Endothelial cell of umbilical vein (primary cell): ENCODE data around the gene ATR.

Experiments used
- CTCF ChIP-seq, 2 donors: IDR thresholded peaks; 1 replicate in 1 of 2; 2 replicates in 1 of 2; pipeline ENCODE4 v1.5.1; 2011; ENCODE audit warnings: low read length in 2 of 2, mild to moderate bottlenecking in 2 of 2, moderate library complexity in 2 of 2, control low read depth in 1 of 2, inconsistent platforms in 1 of 2, low read depth in 1 of 2; ENCODE audit not compliant: insufficient read depth in 1 of 2; ENCODE audit errors: extremely low read depth in 1 of 2
- EZH2 ChIP-seq: IDR thresholded peaks from 2 replicates; pipeline ENCODE4 v1.6.1; 2012; ENCODE audit warnings: borderline replicate concordance, low read depth, mild to moderate bottlenecking, moderate library complexity, low read length, inconsistent platforms; ENCODE audit not compliant: severe bottlenecking
- FOS ChIP-seq: IDR thresholded peaks from 2 replicates; pipeline ENCODE4 v1.6.1; 2011; ENCODE audit warnings: mild to moderate bottlenecking, low read length, moderate library complexity, borderline replicate concordance; ENCODE audit not compliant: insufficient read depth
- GATA2 ChIP-seq: IDR thresholded peaks from 2 replicates; pipeline ENCODE4 v1.7.0; 2011; ENCODE audit warnings: low read depth, mild to moderate bottlenecking, moderate library complexity, mixed read lengths, low read length; ENCODE audit not compliant: insufficient read length, insufficient read depth
- JUN ChIP-seq: IDR thresholded peaks from 2 replicates; pipeline ENCODE4 v1.6.1; 2011; ENCODE audit warnings: borderline replicate concordance, low read depth; ENCODE audit not compliant: insufficient read length, insufficient read depth
- POLR2A ChIP-seq: IDR thresholded peaks from 2 replicates; pipeline ENCODE4 v1.6.1; 2012; ENCODE audit warnings: low read depth, mild to moderate bottlenecking, control low read depth, low read length
- POLR2AphosphoS5 ChIP-seq: IDR thresholded peaks from 2 replicates; pipeline ENCODE4 v1.6.1; 2012; ENCODE audit warnings: low read depth, mild to moderate bottlenecking, control low read depth, low read length, moderate library complexity; ENCODE audit not compliant: insufficient read depth
- TF ChIP-seq, protein P1 (sequence below): IDR thresholded peaks from 2 replicates; pipeline ENCODE4 v1.6.1; 2011; ENCODE audit not compliant: insufficient read depth, insufficient read length

DNA sequence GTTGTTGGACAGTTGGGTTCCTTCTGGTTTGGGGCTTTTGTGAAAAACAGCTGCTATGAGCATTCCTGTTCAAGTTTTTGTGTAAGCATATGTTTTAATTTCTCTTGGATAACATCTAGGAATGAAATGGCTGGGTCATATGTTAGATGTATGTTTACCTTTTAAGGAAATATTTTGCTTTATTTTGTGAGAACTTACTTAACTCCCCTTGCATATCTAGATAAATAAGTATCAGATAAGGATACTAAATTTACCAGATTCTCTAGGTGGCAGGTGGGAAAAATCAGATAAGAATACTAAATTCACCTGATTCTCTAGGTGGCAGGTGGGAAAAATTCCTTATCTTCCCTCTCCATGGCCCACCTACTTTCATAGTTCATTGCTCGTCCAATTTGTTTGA is 16.6 kb upstream of the ATR start:
- no peak for TF ChIP-seq POLR2AphosphoS5
- no peak for TF ChIP-seq CTCF (IDR thresholded peaks at IDR 0.05; ENCODE audit: extremely low read depth in 1 of 2, insufficient read depth in 1 of 2, low read depth in 1 of 2, low read length in 2 of 2)
- no peak for TF ChIP-seq EZH2
- TF ChIP-seq FOS = no peak
- TF ChIP-seq POLR2A = no peak
- TF ChIP-seq, protein P1, sequence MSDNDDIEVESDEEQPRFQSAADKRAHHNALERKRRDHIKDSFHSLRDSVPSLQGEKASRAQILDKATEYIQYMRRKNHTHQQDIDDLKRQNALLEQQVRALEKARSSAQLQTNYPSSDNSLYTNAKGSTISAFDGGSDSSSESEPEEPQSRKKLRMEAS = no peak
- TF ChIP-seq GATA2 = no peak
- no peak for TF ChIP-seq JUN
